Esophagus squamous epithelium (tissue), 4 donors: ENCODE measurements around the gene VIPR2.

ENCODE experiments used
- POLR2A ChIP-seq, 4 donors: fragments of 450-650 bp; IDR thresholded peaks; one replicate each; pipeline ENCODE4 v1.6.1; 2017; ENCODE audit warnings: antibody characterized with exemption in 4 of 4, mild to moderate bottlenecking in 4 of 4, moderate library complexity in 3 of 4
- TF ChIP-seq, protein P1 (sequence below), 6 experiments: fragments of 450-650 bp in 4 of 6; fragments of 200-600 bp in 2 of 6; sonication (generic) in 2 of 6; IDR thresholded peaks; one replicate each; pipeline ENCODE4 v1.5.1; 2016 to 2019; ENCODE audit warnings: antibody characterized with exemption in 6 of 6, mild to moderate bottlenecking in 4 of 6, moderate library complexity in 4 of 6

DNA sequence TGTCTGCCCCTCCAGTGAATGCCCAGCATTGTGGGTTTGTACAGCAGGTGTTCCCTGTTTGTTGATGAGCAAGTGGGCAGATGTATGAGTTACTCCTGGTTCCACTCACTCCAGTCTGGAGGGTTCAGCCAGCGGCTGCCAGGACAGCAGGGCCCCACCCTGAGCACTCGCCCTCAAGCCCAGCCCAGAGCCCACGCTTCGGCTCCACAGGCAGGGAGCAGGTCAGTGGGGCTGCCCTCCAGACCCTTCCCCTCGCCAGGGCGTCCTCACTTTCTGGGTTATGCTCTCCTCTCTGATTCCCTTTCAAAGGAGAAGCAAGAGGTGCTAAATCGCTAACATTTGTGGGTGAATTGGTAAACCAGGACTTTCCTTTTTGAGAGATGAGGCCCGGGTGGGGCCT lies 4.8 kb upstream of the VIPR2 start:
- TF ChIP-seq, protein P1, sequence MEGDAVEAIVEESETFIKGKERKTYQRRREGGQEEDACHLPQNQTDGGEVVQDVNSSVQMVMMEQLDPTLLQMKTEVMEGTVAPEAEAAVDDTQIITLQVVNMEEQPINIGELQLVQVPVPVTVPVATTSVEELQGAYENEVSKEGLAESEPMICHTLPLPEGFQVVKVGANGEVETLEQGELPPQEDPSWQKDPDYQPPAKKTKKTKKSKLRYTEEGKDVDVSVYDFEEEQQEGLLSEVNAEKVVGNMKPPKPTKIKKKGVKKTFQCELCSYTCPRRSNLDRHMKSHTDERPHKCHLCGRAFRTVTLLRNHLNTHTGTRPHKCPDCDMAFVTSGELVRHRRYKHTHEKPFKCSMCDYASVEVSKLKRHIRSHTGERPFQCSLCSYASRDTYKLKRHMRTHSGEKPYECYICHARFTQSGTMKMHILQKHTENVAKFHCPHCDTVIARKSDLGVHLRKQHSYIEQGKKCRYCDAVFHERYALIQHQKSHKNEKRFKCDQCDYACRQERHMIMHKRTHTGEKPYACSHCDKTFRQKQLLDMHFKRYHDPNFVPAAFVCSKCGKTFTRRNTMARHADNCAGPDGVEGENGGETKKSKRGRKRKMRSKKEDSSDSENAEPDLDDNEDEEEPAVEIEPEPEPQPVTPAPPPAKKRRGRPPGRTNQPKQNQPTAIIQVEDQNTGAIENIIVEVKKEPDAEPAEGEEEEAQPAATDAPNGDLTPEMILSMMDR (IDR thresholded peaks at IDR 0.05): no peak
- no peak for TF ChIP-seq POLR2A (IDR thresholded peaks at IDR 0.05)
